Mesothelial cell of epicardium (in vitro differentiated cells): Measurements from ENCODE around the gene MCAT. TPM values are rescaled to one million over a fixed set of nuclear protein-coding genes. Genes with fewer than 3 reads are reported as not detected.

Source experiments
- DNase-seq, 2 experiments: peaks; one replicate each; pipeline ENCODE4 v3.0.0; 2021; ENCODE audit warnings: low spot score in 2 of 2; ENCODE audit not compliant: unreplicated experiment in 2 of 2
- H3K27ac Mint-ChIP-seq: 2 replicates; pipeline ENCODE4 v1.8.0; 2021; ENCODE audit warnings: mixed read lengths
- H3K27me3 Mint-ChIP-seq: 2 replicates; pipeline ENCODE4 v1.8.0; 2021; ENCODE audit warnings: low read depth, mixed read lengths
- H3K36me3 Mint-ChIP-seq: 2 replicates; pipeline ENCODE4 v1.8.0; 2021; ENCODE audit warnings: mixed read lengths
- H3K4me1 Mint-ChIP-seq: 2 replicates; pipeline ENCODE4 v1.8.0; 2021; ENCODE audit warnings: mixed read lengths
- H3K4me3 Mint-ChIP-seq: 2 replicates; pipeline ENCODE4 v1.8.0; 2021; ENCODE audit warnings: mild to moderate bottlenecking, moderate library complexity, mixed read lengths
- H3K9me3 Mint-ChIP-seq: 2 replicates; pipeline ENCODE4 v1.8.0; 2021; ENCODE audit warnings: mixed read lengths
- total RNA-seq: library from RNA; stranded (reverse); gene quantifications from 3 replicates; pipeline ENCODE4 v1.2.1, GENCODE V29; 2021
- TF ChIP-seq, protein P1 (sequence below): fragments of 200-600 bp; sonication (generic); IDR thresholded peaks from one replicate; pipeline ENCODE4 v1.5.0; 2021; ENCODE audit warnings: antibody characterized with exemption; ENCODE audit not compliant: unreplicated experiment

Gene MCAT
- total RNA-seq, 1 donor from 2014 or later: 18.1 TPM

DNA sequence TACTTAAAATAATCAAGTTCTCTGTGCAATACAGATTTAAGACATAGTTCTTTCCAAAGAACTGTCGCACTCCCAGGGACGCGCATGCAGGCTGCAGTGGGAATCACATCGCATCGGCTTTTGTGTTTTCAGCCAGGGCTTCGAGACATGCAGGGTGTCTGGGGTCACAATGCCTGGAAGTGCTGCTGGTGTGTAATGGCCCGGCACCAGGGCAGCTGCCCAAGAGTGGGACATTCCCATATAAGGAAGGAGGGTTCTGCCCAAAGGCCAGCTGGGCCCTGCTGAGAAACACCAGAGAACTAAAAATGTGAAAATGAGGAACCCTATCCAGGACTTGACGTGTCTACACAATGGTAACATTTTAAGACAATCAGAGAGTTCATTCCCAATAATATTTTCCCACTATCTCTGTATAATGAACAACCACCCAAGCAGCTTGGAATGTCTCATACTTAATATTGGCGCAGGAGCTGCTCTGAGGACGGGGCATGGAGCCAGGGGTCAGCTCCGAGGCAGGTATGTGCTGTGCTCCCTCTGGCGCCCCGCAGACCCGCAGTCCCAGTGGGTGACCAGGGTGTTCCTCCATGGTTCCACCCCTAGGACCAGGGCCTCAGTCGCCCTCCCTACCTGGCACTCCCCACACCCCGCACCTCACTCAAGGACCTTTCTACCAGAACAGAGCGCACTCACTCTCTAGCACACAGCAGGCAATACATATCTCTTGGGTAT is 11.3 kb downstream of the MCAT start:
- Mint-ChIP-seq H3K36me3 (peaks cover 13% of the 10 kb centered on the region), H3K4me1 (peaks cover 17% of the 10 kb centered on the region), H3K9me3 (no peaks in the 10 kb centered on the region), H3K27me3 (no peaks in the 10 kb centered on the region), H3K4me3 (no peak overlapping the region), H3K27ac (no peak overlapping the region)
- TF ChIP-seq, protein P1, sequence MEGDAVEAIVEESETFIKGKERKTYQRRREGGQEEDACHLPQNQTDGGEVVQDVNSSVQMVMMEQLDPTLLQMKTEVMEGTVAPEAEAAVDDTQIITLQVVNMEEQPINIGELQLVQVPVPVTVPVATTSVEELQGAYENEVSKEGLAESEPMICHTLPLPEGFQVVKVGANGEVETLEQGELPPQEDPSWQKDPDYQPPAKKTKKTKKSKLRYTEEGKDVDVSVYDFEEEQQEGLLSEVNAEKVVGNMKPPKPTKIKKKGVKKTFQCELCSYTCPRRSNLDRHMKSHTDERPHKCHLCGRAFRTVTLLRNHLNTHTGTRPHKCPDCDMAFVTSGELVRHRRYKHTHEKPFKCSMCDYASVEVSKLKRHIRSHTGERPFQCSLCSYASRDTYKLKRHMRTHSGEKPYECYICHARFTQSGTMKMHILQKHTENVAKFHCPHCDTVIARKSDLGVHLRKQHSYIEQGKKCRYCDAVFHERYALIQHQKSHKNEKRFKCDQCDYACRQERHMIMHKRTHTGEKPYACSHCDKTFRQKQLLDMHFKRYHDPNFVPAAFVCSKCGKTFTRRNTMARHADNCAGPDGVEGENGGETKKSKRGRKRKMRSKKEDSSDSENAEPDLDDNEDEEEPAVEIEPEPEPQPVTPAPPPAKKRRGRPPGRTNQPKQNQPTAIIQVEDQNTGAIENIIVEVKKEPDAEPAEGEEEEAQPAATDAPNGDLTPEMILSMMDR: no peak
- DNase-seq: no peak

DNA sequence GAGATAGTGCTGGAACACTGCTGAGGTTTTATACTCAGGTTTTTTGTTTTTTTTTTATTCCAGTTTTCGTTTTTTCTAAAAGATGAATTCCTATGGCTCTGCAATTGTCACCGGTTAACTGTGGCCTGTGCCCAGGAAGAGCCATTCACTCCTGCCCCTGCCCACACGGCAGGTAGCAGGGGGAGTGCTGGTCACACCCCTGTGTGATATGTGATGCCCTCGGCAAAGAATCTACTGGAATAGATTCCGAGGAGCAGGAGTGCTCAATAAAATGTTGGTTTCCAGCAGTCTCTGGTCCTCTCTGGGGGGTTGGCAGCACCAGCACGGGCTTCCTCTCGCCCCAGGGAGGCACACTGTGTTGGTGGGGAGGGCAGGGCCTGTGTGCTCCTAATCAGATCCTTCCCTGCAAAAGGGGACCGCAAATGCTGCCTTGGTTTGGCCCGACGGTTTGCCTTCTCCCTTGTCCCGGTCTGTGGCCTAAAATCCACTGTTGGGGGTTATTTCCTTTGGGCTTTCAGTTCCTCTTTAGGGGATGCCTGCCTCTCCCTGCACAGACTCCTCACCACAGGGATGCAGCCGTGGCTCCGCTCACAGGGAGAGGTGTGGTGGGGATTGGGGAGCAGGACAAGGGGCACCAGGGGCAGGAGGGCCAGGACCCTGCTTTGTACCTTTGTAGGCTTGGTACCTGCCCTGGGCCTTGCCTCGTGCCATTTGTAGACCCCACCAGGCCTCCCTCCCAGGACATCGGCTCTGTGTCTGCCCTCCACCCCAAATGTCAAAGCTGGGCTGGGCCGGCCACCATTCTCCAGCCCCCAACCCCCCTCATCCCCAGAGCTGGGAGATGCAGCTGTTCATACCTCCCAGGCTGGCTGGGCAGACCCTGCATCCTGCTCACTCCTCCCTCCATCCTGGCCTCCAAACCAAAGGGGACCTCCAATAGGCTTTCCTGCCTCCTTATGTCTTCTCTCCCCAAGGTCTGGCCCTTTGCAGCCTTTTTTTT is 13.5 kb downstream of the MCAT start:
- Mint-ChIP-seq H3K36me3 (peaks cover 3% of the 10 kb centered on the region), H3K27me3 (no peaks in the 10 kb centered on the region), H3K4me1 (peaks cover 24% of the 10 kb centered on the region), H3K9me3 (no peaks in the 10 kb centered on the region), H3K4me3 (no peak overlapping the region), H3K27ac (peak overlapping the region; percentile 67)
- DNase-seq: no peak
- TF ChIP-seq, protein P1: no peak

DNA sequence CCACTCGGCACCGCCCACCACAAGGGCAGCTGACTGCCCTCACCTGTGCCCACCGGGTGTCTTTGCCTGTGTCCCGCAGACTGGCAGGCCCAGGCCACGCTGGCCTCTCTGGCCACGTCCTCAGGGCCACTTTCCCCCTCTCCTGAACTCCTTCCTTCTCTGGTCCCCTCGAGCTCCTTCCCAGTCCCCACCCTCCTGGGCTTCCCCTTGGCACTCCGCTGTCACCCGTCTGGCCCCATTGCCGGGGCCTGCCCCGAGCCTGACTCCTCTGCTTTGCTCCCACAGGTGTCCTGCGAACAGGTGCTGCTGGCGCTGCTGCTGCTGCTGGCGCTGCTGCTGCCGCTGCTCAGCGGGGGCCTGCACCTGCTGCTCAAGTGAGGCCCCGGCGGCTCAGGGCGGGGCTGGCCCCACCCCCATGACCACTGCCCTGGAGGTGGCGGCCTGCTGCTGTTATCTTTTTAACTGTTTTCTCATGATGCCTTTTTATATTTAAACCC is 14.2 kb downstream of the MCAT start:
- H3K36me3 Mint-ChIP-seq: peaks cover 3% of the 10 kb centered on the region
- no peaks in the 10 kb centered on the region for H3K9me3 Mint-ChIP-seq
- DNase-seq: no peak
- TF ChIP-seq, protein P1: no peak
- H3K27ac Mint-ChIP-seq: peak overlapping the region; percentile 73
- H3K27me3 Mint-ChIP-seq: no peaks in the 10 kb centered on the region
- peaks cover 26% of the 10 kb centered on the region for H3K4me1 Mint-ChIP-seq
- no peak overlapping the region for H3K4me3 Mint-ChIP-seq

GRCh38 chr22:43128116-43128515 is 15.1 kb downstream of the MCAT start:
- no peak for DNase-seq
- Mint-ChIP-seq H3K27ac (peak overlapping the region; percentile 53), H3K4me1 (peaks cover 26% of the 10 kb centered on the region), H3K27me3 (no peaks in the 10 kb centered on the region), H3K36me3 (no peaks in the 10 kb centered on the region), H3K9me3 (no peaks in the 10 kb centered on the region), H3K4me3 (no peak overlapping the region)
- TF ChIP-seq, protein P1: no peak

DNA sequence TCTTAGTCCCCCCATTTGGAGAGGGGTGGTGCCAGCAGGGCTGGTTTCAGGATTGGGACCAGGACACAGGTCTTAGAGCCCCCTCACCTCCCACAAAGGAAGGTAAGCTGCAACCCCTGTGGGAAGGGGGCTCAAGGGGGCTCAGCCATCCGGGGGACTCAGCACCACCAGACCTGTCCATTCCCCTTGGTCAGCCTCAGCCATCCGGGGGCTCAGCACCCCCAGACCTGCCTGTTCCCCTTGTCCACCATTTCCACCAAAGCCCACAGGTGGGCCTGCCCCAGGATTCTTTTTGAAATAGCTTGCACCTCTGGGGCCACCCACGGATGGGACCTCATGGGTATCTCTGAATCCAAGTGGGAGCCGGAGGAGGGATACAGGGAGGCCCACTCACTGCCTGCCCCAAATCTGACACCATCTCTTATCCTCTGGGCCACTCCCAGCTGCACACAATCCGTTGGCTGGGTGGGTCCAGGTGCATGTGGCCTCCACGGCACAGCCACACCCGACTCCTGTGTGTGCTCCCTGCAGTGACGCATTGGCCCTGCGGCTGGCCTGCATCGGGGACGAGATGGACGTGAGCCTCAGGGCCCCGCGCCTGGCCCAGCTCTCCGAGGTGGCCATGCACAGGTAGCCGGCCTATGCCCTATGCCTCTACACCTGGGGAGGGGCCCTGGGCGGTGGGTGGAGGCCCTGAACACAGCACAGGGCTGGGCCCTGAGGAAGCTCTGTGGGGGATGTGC is 15.9 kb downstream of the MCAT start:
- Mint-ChIP-seq H3K4me3 (no peak overlapping the region), H3K9me3 (no peaks in the 10 kb centered on the region), H3K36me3 (no peaks in the 10 kb centered on the region), H3K4me1 (peaks cover 26% of the 10 kb centered on the region), H3K27me3 (no peaks in the 10 kb centered on the region), H3K27ac (peak overlapping the region; percentile 89)
- DNase-seq: no peak
- TF ChIP-seq, protein P1: no peak
